HPDE6-E6E7 (cell line): ENCODE results near the gene WDR62.
A peak's percentile ranks its signal among the peaks of the same experiment; 100 is the strongest.

ENCODE experiments used
- DNase-seq: peaks from one replicate; pipeline ENCODE4 v3.0.0; 2011; ENCODE audit warnings: missing footprints; ENCODE audit errors: extremely low spot score

The WDR62 gene

GRCh38 chr19:36054733-36055686 is at the start of gene WDR62:
Gene WDR62, plus strand, starts transcription at chr19:36054897. Its CDS starts 75 bp downstream, at chr19:36054972.
- peak; percentile 98 for DNase-seq

- no peak for DNase-seq
Measured at GRCh38 chr19:36006955-36007354, 47.7 kb upstream of the WDR62 start.

- DNase-seq: no peak
Measured at GRCh38 chr19:36008336-36008978, 46.2 kb upstream of the WDR62 start, which contains the start of gene SYNE4. Gene SYNE4, minus strand, starts transcription at chr19:36008813. Its CDS starts 132 bp downstream, at chr19:36008681.

DNA sequence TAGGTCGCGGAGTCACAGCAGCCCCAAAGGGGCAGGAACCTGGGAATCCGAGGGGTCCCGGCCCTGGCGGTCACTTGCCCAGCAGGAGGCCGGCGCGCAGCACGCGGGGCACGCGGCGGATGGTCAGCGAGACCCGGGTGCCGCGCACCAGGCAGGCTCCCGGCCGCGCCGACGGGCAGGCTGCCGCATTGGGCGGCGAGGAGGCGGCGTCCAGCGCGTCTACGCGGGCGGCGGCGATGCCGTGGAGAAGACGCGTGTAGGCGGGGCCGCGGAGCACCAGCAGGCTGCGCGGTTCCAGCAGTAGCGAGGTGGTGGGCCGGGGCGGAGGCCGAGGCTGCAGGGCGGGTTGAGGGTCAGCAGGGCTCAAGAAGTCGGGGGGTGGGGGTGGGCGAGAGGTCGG is 45.5 kb upstream of the WDR62 start:
- peak; percentile 52 for DNase-seq

GRCh38 chr19:36009633-36010379 is 44.9 kb upstream of the WDR62 start:
- no peak for DNase-seq

DNA sequence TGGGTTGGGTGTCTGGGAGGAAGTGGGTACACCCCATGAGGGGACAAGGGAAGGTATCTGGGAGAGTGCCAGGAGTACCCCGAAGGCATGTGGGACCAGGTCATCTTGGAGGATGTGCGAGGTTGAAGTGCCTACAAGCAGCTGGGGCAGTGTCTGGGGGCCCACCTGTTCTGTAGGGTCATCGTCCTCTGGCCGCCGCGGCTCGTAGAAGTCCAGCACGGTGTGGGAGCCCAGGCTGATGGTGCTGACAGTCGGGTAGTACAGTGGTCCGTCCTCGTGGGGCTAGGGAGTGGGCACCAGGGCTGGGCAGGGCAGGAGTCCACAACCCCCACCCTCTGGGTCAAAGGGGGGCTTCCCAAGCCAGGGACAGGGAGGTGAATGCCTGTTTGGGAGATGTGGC is 44.3 kb upstream of the WDR62 start:
- no peak for DNase-seq

DNA sequence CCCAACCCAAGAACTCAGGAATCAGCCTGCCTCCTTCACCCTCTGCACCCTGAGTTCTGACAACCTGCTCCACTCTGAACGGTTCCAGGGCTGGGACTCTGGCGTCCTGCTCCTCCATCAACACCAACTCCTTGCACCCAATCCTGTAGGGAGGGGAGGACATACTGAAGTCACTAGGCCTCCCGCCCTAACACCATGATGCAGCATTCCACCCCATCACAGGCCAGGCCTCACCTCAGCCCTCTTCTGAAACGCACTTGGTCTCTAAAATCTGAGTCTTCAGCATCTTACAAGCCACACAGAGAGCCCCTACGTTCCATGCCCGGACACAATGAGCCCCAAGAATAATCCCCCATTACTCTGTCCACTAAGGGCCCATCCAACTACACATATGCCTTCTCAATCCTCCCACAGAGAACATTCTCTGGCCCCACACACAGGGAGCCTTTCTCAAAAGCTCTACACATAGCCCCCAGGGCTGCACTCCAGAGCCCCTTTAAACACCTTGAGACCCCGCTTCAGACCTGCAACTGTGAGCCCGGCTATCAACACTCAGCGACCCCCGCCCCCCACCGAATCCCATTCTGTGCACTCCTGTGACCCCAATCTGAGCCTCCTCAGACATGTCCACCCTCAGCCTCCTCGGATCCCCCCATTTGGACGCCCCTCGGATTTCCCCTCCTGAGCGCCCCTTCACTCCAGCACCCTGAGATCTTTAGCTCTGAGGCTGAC is 41.3 kb upstream of the WDR62 start:
- DNase-seq: no peak

DNA sequence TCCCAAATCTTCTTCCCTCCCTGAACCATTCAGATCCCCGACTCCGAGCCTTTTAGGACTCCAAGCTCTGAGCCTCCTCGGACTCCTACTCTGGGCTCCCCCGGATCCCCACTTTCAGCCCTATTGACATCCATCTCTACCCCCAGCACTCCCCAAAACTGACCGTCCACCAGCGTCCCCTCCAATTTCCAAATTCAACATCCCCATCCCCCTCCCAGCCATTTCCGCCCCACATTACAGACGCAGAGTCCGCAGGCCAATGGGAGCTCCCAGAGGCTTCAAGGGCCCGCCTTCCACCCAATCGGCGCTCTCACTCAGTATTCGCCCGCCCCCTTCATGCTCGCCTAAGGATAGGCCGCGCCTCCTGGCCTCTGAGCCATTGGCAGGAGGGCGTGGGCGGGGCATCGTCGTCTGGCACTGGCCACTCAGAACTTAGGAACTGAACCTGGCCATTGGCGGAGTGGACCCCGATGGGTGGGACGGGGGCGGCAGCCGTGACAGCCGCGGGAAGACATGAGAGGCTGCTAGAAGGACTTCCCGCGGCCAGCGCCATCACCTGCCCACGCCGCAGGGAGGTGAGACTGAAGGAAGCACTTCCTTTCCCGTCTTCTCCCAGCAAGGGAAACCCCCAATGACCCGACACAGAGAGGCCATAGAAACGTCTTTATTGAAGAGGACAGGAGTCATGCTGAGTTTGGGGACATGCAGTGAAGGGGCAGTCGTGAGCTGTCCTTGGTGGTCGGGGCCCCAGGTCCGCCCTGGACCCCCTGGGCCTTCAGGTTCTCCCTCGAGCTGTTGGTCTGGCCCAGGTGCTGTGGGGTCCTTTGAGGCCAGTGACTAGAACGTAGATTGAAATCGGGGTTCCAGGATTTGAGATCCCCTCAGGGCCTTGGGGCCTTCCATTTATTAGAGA is 40.4 kb upstream of the WDR62 start, which contains the start of gene ALKBH6:
TSS of gene ALKBH6 (minus strand) at position 202 of the 913 bp plus-strand sequence. CDS start 816 bp downstream, outside the sequence.
- DNase-seq: peak; percentile 99

DNA sequence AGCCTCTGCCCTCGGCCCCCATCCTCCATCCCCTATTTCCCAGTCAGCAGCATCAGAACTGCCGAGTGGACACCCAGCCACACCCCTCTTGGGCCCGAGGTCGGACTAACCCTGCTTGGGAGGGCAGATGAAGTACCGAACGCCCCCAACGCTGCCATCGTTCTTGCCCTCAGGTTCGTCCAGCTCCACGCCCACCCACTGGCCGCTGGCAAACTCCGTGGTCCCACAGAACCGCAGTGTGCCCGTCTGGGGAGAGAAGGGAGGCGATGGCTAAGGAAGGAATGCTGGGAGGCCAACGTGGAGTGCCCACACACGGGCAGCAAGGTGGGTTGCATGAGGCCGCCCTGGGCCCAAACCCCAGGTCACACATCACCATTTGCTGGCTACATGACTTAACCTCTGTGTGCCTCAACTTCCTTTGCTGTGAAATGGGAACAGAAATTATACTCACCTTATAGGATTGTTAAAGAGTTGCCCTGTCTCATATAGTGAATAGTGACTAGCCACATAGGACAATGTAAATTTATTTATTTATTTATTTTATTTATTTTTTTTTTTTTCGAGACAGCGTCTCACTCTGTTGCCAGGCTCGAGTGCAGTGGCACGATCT is 35.5 kb upstream of the WDR62 start:
- no peak for DNase-seq

GRCh38 chr19:36023432-36023831 is 31.3 kb upstream of the WDR62 start:
- no peak for DNase-seq

- no peak for DNase-seq
Measured at GRCh38 chr19:36025541-36025940, 29.2 kb upstream of the WDR62 start.

GRCh38 chr19:36026091-36026876 is 28.4 kb upstream of the WDR62 start:
- DNase-seq: no peak

- no peak for DNase-seq
Measured at GRCh38 chr19:36027696-36028095, 27.0 kb upstream of the WDR62 start.

DNA sequence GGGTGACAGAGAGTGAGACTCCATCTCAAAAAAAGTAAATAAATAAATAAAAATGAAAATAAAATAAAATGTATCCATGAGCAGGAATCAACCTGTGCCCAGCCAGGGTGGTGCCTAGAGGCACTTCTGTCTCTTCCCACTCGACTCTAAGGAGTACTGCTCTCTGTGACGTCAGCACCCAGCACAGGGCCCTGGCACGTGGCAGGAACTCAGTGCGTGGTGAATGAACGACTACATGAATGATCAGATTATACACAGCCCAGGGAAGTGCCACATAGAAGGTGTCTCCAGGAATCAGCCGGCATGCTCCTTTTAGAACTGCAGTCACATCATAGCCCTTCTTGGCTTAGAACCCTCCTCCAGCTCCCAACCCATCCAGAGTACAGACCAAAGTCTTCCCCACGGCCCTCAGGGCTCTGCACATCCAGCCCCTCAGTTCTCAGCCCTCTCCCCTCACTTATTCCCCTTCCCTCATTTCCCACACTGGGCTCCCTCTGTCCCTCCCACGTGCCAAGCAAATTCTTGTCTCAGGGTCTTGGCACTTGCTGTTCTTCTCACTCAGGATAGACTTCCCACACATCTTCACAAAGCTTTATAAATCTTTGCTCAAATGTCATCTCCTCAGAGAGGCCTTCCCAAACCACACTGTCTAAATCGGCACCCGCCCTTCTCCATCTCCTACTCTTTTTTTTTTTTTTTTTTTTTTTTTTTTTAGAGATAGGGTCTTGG is 26.2 kb upstream of the WDR62 start:
- DNase-seq: no peak

DNA sequence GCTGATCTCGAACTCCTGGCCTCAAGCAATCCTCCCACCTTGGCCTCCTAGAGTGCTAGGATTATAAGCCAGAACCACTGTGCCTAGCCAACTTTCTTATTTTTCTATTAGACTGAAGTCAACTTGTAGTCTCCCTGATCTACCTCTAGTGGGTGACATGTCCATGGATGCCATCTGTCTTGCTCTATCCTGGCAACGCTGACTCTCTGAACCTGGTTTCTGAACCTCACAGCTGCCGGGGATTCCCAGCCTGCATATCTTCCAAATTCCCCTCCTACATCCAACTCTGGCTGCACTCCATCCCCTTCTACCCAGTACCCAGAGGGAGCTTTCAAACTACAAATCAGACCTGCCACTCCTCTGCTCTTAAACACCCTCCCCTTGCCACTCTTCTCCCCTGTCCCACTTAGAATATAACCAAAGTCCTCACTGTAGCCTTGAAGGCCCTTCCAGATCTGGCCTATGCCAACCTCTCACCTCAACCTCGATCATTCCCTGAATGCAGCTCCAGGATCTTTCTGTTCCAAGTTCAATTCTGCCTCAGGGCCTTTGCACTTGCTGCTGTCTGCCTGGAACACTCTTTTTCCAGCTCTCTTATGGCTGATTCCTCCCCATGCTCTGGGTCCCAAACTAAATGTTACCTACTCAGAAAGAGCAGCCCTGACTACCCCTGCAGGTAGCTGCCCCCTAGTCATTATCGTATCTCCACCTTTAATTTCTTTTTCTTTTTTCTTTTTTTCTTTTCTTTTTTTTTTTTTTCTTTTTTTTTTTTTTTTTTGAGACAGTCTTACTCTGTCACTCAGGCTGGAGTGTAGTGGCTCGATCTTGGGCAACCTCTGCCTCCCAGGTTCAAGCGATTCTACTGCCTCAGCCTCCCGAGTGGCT is 24.2 kb upstream of the WDR62 start:
- DNase-seq: no peak

DNA sequence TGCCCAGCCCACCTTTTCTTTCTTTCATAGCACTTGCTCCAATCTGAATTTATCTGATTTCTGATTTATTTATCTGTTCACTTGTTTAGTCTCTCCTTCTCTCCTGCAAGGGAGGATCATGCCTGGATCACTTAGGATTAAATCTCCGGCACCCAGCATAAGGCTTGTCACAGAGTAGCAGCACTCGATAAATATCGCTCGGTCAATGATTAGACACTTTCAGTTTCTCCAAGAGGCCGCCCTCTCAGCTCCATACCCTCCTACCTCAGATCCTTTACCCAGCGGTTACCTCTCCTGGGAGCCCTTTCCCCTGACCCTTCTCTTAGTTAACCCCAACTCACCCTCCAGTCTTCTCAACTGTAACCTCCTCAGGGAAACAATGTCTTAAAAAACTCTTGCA is 23.4 kb upstream of the WDR62 start:
- no peak for DNase-seq
